IPS-11a (cell line): Measurements from ENCODE around the gene KRT81.
"Not testable (repeated sequence)": the region's sequence is repeated elsewhere in the genome, so short reads cannot be mapped to it uniquely, and the experiment has no call there.

Experiments
- H3K4me3 ChIP-seq: one replicate; pipeline ENCODE4 v1.5.1; 2013; ENCODE audit warnings: low read depth, low read length, control low read depth

The KRT81 gene

DNA sequence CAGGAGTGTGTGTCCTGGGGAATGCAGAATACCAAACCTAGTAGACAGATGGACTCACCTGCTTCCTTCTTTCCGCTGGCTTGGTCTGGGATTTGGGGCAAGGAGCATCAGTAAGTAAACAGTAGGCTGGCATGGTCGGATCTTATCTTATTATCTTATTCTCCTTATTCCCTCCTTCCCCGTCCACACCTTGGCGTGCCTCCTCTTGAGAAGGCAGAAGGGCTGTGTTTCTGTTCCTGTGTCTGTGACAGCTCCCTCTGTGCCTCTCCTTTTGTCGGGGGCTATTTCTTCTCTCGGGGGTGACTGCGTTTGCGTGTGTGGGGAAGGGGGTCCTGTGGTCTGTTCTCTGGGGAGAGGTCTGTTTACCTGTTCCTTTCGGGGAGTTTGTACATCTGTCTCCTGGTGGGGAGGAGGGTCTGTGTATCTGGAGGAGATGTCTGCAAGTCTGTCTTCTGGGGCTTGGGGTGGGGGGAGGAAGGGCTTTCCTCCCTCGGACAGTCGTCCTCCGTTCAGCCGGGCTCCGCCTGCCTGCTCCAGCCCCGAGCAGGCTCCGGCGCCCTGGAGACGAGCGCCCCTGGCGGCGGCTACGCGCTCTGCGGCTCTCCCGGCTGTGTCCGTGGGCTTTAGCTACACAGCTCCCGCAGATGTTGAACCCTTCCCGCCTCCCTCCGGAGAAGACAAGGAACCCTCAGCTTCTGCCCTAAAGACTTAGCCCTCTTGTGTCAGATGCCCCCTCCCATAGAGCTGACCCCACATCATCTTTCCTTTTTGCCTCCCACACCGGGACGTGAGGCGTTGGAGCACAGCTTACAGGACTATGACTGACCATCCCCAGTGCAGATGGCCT lies 12.5 kb downstream of the KRT81 start:
- peak overlapping the region; percentile 6 for H3K4me3 ChIP-seq

DNA sequence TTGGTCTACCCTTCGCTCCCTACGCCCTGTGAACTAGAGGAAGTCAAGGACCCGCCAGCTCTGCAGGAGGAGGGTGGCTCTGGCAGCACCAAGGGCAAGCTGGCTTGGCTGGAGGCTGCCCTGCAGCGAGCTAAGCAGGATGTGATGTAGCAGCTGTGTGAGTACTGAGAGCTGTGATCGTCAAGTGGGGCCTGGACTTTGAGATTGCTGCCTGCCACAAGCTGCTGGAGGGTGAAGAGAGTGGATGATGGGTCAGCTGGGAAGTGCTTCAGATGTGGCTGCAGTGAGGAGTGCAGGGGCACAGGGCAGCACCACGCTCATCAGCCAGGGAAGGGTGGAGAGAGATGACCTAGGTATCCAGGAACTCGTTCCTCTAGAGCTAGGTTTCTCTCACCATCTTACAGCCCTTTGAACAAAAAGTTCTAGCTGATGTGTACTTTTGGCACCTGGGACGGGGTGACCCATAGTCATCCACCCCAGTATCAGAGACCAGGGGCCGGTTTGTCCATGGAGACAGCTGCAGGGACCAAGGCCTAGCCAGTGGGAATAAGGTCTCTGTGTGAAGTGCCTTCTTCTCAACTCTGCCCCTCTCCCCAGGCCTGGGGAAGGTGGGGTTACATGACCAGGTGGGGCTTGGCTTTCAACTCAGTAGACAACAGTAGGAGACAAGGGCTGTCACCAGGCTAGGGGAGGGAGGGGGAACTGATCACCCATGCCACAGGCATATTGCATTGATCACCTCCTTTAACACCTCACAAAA lies 13.7 kb downstream of the KRT81 start:
- no peak overlapping the region for H3K4me3 ChIP-seq

DNA sequence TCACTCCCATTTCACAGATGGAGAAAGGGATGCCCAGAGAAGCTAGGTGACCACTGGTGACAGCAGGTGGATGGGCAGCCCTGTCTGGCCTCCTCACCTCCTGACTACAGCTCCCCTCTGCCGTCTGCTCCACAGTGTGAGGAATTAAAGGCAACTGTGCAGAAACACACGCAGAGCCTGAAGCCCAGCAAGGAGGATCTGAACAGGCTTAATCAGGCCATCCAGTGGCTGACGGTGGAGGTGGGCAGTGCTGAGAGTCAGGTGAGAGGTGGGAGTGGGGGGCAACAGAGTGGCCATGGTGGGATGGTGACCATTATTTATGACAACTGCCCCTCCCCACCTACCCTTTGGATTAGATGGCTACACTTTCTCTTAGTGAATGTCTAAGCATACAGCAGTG lies 15.6 kb downstream of the KRT81 start:
- no peak overlapping the region for H3K4me3 ChIP-seq

DNA sequence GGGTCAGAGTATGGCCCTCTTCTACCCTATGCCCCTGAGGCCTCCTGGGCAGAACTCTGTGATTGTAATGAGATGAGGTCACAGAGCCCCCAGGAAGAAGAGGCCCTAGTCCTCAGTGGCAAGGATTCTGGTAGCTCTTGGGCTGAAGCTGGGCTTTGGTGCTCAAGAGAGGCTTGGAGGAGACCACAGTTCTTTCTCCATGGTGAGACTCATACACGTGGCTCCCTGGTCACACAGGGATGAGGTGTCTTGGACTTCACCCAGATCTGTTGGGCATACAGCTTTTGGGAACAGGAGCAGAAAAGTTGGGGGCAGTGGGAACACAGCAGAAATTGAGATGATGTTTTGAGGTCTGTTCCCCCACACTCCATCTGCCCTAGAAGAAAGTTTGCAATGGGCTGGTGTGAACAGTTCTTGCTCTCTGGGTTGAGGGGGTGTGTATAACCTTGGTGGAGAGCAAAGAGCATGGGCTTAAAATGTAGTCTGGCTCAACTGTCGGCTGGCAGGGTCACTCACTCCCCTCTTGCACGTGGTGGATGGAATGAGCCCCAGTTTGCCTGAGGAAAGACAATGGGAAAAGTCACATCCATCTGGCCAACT lies 16.7 kb downstream of the KRT81 start, which contains the start of gene KRT86:
Gene KRT86, plus strand, starts transcription at position 125 of the 600 bp plus-strand sequence. CDS start 27,272 bp downstream, outside the sequence.
- no peak within 1 kb of the TSS for H3K4me3 ChIP-seq

DNA sequence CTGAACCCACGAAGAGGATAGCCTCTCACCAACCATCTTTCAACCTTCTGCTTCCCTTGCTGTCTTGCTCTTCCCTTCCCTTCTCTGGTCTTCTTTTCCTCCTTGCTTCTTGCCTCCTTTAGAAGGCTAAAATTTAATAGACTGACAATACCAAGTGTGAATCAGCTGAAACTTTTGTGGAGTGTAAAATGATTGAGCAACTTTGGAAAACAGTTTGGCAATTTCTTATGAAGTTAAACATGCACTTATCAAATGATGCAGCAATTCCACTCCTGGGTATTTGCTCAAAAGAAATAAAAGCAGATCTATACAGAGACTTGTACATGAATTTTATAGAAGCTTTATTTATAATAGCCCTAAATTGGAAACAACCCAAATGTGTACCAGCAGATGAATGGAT lies 20.2 kb downstream of the KRT81 start:
- no peak overlapping the region for H3K4me3 ChIP-seq

DNA sequence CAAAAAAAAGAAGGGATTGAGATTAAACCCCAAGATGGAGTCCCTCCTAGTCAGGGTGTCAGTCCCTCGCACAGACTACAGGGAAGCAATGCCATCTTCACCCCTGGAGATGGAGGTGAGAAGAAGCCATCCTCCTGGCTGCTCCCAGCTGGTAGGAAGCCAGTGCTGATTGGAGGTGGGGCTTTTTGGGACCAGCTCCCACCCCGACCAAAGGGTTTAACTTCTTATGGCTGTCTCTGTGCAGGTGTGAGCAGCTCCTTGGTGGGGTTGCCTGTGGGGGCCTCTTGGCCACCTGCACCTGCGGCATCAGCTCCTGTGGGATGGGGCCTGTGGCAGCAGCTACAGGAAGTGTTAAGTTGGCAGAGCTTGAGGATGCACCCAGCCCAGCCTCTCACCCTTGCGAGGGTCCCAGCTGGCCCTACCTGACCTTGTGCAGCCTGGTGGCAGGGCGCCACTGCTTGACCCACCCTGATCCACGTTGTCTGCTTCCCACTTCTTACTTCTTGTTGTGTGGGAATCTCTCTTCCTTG lies 20.7 kb downstream of the KRT81 start:
- H3K4me3 ChIP-seq = no peak overlapping the region

DNA sequence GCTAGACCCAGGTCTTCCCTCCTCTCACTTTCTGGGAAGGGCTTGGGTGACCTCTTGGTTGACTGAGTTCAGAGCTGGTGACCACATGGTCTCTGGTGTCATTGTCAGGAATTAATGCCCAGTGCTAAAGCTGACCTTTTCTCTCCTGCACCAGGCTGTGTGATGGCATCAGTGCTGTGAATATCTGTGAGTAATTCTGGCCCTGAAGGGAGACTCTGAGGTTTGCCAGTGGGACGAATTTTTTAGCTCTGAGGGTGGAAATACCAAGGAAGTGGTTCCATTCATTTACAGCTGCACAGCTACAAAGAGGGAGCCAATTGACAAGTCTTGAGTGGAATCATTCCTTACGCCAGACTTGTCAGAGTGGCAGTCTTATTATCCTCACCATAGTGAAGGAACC lies 23.1 kb downstream of the KRT81 start:
- no peak overlapping the region for H3K4me3 ChIP-seq

DNA sequence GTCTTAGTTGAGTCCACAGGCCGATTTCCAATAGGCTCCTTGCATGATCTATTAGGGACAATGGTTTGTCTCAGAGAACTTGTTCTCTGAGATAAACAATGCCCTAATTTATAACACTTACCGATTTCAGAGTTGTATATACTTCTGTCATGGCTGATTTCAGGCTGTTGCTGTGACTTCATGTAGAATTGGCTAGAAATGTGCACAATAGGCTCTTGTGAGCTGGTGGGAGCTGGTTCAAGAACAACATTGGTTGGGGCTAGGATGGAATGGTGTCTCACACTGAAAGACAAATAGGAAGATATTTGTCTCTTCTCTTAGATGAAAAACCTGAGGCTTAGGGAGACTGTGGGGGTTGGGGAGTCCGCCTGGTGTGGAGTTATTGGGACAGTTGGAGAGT lies 23.6 kb downstream of the KRT81 start:
- H3K4me3 ChIP-seq = no peak overlapping the region

DNA sequence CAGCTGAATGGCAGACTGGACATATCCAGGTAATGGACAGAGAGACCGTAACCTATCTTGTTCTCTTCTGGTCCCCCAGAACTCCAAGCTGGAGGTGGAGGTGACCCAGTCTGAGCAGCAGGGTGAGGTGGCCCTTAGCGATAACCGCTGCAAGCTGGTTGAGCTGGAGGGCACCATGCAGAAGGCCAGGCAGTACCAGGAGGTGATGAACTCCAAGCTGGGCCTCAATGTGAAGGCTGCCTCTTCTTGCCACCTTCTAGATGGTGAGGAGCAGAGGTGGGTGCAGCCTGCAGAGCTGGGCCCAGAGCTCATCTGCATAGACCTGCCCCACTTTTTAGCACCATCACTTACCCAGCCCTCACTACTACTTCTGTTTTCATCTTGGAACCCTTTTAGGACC lies 24.1 kb downstream of the KRT81 start:
- H3K4me3 ChIP-seq = no peak overlapping the region

DNA sequence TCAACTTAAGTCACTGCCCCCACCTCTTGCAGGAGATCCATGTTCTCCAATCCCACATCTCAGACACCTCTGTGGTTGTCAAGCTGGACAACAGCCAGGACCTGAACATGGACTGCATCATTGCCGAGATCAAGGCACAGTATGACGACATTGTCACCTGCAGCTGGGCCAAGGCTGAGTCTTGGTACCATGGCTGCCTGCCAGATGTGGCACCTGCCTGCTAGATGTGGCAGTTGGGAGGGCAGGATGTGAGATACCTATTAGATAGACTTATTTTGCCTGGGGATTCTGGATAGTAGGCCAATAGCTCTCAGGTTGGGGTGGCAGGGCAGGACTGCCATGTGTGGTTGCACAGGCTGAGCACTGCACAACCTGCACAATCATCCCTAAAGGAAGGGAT lies 24.8 kb downstream of the KRT81 start:
- no peak overlapping the region for H3K4me3 ChIP-seq

DNA sequence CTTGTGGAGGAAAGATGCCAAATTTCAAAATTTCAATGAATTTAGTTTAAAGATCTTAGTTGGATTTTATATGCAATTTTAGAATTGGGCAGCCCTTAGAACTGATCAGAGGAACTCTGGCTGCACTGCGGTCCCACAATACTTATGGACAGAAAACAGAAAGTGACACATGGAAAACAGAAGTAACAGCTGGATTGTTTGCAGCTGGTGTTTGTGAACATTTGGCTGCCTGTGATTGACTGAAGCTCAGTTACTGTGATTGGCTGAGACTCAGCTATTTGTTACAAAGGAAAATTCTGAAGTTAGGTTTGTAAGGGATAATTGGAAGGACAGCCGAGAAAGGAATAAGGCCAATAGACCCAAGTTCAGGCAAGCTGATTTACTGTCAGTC lies 26.9 kb downstream of the KRT81 start:
- H3K4me3 ChIP-seq = no peak overlapping the region

DNA sequence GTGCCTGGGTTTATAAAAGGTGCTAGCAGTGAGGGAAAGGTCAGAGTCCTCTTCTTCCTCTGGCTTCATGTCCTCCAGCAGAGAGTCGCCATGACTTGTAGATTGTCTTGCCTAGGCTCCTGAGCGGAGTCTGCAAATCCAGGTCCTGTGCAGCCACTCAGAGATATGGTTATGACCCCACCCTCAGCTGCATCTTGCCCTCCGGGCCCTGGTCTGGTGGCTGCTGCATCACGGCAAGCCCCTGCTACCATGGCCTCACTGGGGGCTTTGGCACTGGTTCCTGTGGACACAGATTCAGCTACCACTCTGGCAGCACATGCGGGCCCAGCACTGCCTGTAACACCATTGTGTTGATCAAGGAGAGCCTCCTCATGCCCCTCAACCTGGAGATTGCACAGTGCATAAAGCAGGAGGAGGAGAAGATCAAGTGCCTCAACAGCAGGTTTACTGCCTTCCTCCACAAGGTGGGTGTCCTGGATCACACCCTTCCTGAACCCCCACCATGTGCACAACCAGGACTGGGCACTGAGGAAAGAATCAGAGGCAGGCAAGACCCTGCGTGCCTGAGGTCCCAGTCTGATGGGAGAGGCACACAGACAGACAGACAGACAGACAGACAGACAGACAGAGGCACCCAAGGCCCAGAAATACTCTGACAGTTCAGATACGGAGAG lies 27.4 kb downstream of the KRT81 start:
- no peak overlapping the region for H3K4me3 ChIP-seq

DNA sequence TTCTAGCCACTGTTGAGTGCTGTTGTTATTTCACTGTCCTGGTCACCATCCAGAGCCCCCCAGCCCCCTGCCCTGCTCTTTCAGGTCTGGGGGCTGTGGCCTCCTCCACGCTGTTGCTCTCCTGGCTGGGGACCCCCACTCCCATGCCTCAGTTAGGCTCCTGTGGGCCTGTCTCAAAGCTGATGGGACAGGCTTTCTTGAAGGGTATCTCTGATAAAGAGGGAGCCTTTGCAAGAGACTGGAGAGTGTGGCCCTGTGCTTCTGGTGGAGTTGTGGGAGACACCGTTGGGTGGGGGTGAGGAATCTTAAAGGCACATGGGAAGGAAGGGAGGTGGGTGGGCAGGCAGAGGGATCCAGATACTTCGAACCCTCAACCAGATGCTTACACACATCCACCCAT lies 29.0 kb downstream of the KRT81 start:
- H3K4me3 ChIP-seq = no peak overlapping the region

DNA sequence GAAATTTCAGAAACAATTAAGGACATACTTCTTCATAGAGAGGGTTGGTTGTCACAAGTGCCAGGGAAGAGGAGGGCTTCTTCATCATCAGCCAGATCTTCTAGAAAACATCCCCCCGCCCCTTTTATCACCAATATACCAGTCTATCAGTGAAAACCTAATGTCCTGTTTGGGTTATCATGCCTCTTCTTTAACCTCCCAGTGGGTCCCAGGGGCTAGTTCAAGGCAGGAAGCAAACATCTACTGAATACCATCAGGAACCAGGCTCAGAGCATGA lies 30.2 kb downstream of the KRT81 start:
- no peak overlapping the region for H3K4me3 ChIP-seq

DNA sequence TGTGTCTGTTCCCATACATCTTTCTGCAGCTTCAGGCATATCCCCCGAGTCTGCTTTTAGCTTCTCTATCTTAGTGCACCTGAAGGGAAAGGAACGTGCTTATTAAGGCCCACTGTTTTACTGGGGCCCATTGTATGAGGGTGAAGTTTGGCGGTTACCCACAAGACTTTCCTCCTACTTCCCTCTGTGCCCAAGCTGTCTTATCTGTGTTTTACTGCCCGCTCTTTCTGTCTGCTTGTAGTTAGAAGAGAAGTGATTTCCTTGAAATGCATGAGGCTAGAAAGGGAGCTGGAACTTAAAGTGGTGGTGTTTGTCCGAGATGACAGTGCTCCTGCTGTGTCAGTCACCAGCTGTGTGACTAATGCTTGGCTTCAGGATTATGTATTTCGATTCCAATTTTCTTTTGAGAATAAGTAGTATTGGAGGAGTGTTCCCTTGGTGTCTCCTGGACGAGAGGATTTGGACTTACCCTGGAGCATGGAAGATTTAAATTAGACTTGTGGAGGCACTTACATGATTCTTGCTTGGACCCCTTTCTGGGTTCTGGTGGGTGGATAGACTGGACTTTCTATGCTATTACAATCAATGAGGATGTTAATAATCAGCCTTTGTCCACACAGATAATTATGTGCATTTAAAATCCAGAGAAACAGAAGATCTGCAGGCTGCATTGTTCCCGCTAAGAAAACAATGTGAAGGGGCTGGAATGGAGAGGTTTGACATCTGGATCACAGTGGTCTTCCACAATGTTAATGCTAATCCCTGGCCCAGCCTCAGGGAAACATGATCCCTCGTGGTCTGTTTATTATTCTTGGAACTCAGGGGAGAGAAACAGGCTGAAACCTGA lies 30.8 kb downstream of the KRT81 start:
- no peak overlapping the region for H3K4me3 ChIP-seq

DNA sequence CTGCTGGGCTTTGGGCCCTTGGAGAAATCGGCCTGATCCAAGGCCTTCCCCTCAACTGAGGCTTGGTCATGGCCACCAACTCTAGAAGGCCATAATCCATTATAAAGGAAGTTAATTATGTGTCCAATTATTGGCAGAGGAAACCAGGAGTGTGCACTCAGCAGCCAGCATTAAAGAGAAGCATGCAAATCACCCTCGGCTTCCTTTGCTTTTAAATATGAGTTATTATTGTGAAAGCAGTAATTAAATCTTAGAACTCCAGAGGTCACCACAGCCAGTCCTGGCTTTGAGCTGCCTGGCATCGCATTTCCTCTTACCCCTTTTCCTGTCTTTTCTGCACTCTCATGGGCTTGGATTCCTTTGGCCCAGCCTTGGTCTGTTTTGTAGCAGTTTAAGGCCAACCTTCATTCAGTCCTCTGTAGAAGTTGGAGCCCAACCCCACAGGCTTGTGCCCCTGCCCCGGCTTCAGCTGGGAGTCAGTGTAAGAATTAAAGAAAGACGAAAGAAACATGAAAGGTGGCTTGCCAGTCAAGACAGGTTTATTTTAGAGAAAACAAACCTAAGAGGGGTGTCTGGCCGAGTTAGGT lies 31.6 kb downstream of the KRT81 start:
- no peak overlapping the region for H3K4me3 ChIP-seq

DNA sequence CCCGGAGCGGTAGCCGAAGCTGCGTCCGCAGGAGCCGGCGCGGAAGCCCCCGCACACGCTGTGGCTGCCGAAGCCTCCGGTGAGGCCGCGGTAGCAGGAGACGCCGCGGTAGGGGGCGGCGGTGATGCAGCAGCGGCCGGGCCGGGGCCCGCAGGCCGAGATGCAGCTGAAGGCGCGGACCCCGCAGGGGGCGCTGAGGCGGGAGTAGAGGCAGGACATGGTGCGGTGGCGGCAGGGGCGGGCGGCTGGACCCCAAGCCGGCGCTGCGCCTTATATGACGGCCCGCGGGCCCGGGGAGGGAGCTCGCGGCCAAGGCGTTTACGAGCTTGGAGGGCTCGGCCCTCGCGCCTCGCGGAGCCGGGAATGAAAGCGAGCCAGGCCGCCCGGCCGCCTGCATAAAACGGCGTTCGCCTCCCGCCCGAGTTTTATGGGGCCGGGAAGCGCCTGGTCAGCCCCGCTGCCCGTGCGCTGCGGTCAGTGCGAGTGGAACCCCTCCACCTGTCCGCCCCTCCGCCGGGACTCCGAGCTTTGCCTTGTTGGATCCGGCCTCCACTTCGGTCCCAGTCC lies 32.9 kb downstream of the KRT81 start:
- H3K4me3 ChIP-seq = no peak overlapping the region

DNA sequence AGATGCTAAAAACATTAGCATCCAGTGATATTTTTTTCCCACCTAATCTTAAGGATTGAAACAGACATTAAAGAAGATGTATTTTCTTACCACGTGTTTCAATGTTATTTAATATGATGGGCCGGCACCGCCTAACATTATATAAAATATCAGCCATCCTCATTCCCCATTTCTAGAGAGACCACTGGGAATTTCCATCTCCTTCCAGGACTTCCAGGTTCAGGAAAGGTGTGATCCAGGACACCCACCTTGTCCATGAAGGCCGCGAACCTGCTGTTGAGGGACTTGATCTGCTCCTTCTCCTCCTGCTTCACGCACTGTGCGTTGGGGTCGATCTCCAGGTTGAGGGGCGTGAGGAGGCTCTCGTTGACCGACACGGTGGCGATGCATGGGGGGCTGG lies 33.4 kb downstream of the KRT81 start:
- H3K4me3 ChIP-seq = not testable (repeated sequence)

DNA sequence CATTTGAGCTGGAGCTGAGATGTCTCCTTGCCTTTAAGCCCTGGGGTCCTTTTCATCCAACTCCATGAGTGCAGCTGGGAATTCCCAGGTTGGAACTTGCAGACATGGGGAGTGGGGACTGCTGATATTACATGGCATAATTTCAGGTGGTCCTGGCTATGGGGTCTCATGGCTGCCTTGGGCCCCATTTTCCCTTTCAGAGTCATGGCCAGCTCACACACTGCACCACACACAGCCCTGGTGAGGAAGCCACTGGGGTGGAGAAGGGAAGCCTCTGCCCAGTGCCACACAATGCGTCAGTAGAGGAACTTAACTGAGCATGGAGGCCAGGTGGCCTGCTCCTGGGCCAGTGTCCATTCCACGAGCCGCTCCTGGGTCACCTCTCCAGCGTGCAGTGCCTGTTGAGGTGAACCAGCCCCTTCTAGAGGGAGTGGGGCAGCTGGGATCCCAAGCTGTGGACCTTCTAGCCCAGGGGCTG lies 34.2 kb downstream of the KRT81 start:
- H3K4me3 ChIP-seq = no peak overlapping the region

DNA sequence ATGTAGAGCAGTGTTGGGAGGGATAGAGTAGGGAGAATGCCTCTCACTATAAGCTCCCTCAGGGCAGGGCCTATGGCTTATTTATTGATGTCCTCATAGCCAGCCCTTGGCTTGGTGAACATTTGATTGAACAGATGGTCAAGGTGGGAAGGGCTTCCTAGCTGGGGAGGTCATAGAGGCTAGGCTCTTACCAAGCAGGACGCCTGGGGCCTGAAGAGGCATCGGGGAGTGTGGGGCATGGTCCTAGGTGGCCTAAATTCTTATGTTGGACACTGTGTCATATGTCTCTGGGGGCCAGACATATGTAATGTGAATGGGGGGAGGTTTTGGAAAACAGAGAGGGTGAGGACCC lies 34.8 kb downstream of the KRT81 start:
- no peak overlapping the region for H3K4me3 ChIP-seq
